GM12874 (cell line): ENCODE measurements around the gene STAMBPL1.
A peak's percentile ranks its signal among the peaks of the same experiment; 100 is the strongest.

Experiments
- TF ChIP-seq, protein P1 (sequence below): IDR thresholded peaks from 2 replicates; pipeline ENCODE4 v1.5.1; 2011; ENCODE audit warnings: low read depth, mild to moderate bottlenecking, control low read depth, low read length, moderate library complexity; ENCODE audit not compliant: insufficient read depth

The STAMBPL1 gene

DNA sequence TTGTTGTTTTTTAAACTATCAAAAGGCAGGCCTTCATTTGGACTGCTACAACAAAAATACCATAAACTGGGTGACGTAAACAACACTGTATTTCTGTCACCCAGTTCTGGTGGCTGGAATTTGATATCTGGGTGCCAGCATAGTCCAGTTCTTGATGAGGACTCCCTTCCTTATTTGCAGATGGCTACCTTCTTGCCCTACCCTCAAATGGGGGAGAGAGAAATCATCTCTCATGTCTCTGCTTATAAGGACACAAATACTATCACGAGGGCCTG is 47.3 kb downstream of the STAMBPL1 start:
- TF ChIP-seq, protein P1, sequence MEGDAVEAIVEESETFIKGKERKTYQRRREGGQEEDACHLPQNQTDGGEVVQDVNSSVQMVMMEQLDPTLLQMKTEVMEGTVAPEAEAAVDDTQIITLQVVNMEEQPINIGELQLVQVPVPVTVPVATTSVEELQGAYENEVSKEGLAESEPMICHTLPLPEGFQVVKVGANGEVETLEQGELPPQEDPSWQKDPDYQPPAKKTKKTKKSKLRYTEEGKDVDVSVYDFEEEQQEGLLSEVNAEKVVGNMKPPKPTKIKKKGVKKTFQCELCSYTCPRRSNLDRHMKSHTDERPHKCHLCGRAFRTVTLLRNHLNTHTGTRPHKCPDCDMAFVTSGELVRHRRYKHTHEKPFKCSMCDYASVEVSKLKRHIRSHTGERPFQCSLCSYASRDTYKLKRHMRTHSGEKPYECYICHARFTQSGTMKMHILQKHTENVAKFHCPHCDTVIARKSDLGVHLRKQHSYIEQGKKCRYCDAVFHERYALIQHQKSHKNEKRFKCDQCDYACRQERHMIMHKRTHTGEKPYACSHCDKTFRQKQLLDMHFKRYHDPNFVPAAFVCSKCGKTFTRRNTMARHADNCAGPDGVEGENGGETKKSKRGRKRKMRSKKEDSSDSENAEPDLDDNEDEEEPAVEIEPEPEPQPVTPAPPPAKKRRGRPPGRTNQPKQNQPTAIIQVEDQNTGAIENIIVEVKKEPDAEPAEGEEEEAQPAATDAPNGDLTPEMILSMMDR, result no peak

- TF ChIP-seq, protein P1, result no peak
Observed at GRCh38 chr10:88928254-88928653, 48.2 kb downstream of the STAMBPL1 start.

DNA sequence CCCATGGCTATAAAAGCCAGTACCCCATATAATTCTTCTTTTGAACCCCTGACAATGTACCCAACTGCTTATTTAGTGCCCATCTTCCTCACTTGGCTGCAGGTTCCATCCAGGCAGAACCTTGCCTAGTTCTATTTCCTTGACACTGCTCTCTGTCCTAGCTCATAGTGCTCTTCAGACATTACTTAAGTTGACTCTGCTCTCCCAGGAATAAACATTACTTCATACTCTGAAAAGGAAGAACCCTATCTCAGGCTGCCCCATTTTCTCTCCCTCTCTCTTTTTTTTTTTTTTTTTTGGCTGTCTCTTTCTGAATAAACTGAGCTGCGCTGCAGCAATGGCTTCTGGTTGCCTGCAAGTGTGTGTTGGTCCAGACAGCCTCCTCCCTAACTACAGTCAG is 51.5 kb downstream of the STAMBPL1 start:
- TF ChIP-seq, protein P1, result no peak

DNA sequence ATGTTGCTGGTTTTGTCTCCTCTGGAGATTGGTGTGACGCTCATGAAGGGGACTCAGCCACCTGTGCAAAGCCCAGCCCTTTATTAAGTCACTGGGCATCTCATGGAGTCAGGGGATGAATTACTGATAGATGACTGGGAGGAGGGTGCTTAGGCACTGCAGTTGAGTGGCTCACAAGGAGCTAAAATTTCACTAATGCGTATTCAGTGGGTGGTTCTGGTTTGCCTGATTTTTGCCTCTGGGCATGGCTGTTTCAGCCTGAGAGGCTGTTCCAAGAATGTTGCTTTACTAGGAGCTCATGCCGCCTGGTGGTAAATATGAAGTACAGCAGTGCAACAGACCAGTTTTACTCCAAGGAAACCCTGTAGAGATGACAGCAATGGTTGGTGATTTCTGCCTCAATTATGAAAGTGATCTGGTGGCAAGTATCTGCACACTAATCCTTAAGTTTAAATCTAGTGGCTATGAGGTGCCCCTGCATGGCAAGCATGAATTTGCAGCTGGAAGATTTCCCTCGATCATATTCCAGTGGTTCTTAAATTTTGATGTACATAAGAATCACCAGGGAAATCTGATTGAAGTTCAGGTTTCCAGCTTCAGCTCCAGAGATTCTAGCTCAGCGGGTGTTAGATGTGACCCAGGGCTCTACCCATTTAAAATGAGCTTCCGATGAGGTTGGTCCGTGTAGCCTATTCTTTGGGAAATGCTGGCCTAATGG is 52.7 kb downstream of the STAMBPL1 start:
- TF ChIP-seq, protein P1, result peak; percentile 75

DNA sequence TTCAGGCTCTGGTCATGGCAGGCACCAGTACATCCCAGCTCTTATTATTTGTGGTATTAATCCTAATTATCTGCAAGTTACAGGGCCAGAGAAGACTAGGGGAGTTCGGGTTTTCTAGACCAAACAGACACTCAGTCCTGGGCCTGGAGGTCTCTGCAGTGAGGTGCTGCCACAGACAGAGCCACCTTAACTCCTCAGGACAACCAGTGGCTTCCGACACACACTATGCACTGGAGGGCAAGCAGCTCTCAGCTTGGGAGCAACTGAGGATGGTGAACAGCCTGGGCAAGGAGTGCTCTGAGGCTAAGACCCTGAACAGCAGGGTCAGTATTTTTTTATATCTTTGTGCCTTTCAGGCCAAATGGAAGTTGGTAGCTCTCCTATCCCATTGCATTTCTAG is 53.5 kb downstream of the STAMBPL1 start:
- TF ChIP-seq, protein P1, result no peak

GRCh38 chr10:88934900-88935672 is 55.0 kb downstream of the STAMBPL1 start:
- TF ChIP-seq, protein P1, result peak; percentile 79

GRCh38 chr10:88936656-88937055 is 56.6 kb downstream of the STAMBPL1 start:
- TF ChIP-seq, protein P1, result no peak
